ENCODE measurements around the gene CPNE5. TPM values are rescaled to one million over a fixed set of nuclear protein-coding genes. Genes with fewer than 3 reads are reported as not detected.

CPNE5 gene
- total RNA-seq, 4 donors from 2014 or later = 0.39 to 3.0 (median 1.4) TPM

DNA sequence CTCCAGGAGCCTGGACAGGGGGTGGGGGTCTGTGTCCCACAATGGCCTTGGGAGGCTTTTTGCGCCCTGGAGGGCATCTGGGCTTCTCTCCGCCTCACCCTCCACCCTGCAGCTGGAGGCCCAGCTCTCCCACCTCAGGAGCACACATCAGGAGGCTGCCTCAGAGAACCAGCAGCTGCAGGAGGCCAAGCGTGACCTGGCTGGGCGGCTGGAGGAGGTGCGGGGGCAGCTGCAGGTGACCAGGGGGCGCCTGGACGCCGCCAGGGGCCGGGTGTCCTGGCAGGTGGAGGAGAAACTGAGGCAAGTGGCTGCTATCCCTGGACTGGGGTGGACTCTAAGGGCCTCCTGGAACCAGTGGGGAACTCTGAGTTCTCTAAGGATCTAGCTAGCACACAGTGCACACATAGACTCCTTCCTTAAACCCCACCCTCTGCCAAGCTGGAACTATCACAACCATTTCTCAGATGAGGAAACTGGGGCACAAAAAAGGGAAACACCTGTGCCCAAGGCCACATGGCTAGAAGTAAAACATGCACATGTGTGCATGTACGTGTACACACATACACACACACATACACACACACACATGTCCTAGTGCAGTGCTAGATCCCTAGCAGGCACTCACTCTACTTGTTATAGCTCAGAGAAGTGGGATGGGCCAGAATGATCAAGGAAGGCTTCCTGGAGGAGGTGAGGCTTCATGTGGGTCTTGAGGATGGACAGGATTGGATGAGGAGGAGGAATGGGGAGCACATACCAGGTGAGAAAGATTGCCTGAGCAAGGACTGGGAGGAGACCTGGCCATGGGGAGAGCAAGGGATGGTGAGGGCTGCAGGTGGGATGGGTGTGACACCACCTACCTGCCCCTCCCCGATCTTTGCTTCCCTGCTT is 118.7 kb downstream of the CPNE5 start:
- Histone ChIP-seq H3K27me3 (no peaks in the 10 kb centered on the region), H3K4me1 (no peaks in the 10 kb centered on the region), H3K36me3 (no peaks in the 10 kb centered on the region), H3K4me3 (no peak overlapping the region), H3K27ac (no peak overlapping the region), H3K9me3 (no peaks in the 10 kb centered on the region)
- 85 to 89% methylated on average over 5 to 11 of the region's 11 CpGs for WGBS, 2 donors
- no peak for DNase-seq (ENCODE audit: low spot score in 2 of 2)
- TF ChIP-seq POLR2A (IDR thresholded peaks at IDR 0.05) = no peak
- TF ChIP-seq, protein P1, sequence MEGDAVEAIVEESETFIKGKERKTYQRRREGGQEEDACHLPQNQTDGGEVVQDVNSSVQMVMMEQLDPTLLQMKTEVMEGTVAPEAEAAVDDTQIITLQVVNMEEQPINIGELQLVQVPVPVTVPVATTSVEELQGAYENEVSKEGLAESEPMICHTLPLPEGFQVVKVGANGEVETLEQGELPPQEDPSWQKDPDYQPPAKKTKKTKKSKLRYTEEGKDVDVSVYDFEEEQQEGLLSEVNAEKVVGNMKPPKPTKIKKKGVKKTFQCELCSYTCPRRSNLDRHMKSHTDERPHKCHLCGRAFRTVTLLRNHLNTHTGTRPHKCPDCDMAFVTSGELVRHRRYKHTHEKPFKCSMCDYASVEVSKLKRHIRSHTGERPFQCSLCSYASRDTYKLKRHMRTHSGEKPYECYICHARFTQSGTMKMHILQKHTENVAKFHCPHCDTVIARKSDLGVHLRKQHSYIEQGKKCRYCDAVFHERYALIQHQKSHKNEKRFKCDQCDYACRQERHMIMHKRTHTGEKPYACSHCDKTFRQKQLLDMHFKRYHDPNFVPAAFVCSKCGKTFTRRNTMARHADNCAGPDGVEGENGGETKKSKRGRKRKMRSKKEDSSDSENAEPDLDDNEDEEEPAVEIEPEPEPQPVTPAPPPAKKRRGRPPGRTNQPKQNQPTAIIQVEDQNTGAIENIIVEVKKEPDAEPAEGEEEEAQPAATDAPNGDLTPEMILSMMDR (IDR thresholded peaks at IDR 0.05) = no peak
- TF ChIP-seq EP300 (IDR thresholded peaks at IDR 0.05) = no peak

DNA sequence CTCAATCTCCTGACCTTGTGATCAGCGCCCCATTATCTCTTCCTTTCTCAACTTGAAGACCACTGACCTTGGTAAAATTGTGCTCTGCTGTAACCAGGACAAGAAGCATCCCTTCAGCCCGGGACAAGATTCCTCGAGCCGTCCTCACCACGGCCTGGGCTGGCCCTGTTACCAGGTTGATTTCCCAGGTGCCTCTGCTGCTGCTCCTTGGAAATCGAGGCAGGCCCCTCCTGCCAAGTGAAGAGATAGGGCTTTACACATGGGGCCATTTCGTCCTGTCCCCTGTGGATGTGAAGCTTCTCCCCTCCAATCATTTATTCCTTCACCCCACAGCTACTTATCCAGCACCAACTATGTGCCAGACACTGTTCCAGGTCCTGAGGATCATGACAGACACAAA is 120.1 kb downstream of the CPNE5 start:
- H3K4me1 ChIP-seq = no peaks in the 10 kb centered on the region
- 88 to 97% methylated on average over 7 of the region's 7 CpGs for WGBS, 2 donors
- H3K27me3 ChIP-seq = no peaks in the 10 kb centered on the region
- no peak for TF ChIP-seq POLR2A (IDR thresholded peaks at IDR 0.05)
- no peak for TF ChIP-seq EP300 (IDR thresholded peaks at IDR 0.05)
- TF ChIP-seq, protein P1 (IDR thresholded peaks at IDR 0.05) = no peak
- no peaks in the 10 kb centered on the region for H3K36me3 ChIP-seq
- no peak for DNase-seq (ENCODE audit: low spot score in 2 of 2)
- H3K4me3 ChIP-seq = no peak overlapping the region
- no peaks in the 10 kb centered on the region for H3K9me3 ChIP-seq
- H3K27ac ChIP-seq = no peak overlapping the region

DNA sequence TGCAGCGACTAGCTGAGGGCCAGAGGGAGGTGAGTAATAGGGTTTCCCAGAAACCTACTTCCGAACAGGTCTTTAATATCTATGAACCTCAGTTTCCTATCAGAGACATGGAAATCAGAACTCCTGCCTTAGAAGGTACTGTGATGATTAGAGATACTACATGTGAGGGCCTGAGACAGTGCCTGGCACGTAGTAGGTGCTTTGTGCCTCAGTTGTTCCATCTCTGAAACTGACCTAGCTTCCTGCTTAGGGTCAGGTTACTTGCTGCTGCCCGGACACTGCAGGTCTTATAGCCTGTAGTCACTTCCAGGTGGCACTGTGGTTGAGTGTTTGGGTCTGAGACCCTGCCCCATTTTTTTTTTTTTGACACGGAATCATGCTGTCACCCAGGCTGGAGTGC is 120.7 kb downstream of the CPNE5 start:
- 86% methylated on average over 5 of the region's 5 CpGs for WGBS, 2 donors
- no peak for DNase-seq (ENCODE audit: low spot score in 2 of 2)
- Histone ChIP-seq H3K4me1 (no peaks in the 10 kb centered on the region), H3K27me3 (no peaks in the 10 kb centered on the region), H3K36me3 (no peaks in the 10 kb centered on the region), H3K9me3 (no peaks in the 10 kb centered on the region), H3K27ac (no peak overlapping the region), H3K4me3 (no peak overlapping the region)
- TF ChIP-seq EP300 (IDR thresholded peaks at IDR 0.05) (no peak), POLR2A (IDR thresholded peaks at IDR 0.05) (no peak)
- TF ChIP-seq, protein P1 (IDR thresholded peaks at IDR 0.05) = no peak

DNA sequence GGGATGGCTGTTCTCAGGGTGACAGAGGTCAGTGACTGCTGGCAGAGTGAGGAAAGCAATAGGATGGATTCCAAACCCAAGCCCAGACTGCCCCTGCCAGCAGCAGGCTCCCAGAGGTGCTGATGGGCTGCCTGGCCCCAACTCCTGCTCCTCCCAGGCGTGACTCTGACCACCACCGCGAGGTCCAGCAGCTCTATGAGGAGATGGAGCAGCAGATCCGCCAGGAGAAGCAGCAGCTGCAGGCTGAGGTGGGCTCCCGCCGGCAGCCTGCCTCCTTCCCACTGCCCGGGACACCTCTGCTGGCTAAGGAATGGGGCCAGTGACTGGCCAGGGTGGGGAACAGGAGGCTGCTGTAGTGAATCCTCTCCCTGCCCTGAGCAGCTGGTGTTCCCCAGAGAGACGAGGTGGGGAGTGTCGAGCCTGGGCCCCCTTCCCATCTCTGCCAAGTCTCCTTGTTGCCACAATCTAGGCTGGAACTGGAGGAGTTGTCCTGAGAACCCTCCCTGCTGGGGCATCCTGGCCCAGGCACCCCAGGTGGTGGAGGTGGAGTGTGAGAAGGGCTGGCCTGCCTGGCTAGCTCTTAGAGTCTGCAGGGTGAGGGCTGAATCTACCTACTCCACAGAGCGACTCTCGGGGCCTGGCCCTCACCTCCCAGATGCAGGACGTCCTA is 121.2 kb downstream of the CPNE5 start:
- H3K4me3 ChIP-seq = no peak overlapping the region
- H3K27ac ChIP-seq = no peak overlapping the region
- no peaks in the 10 kb centered on the region for H3K9me3 ChIP-seq
- TF ChIP-seq POLR2A (IDR thresholded peaks at IDR 0.05) (no peak), EP300 (IDR thresholded peaks at IDR 0.05) (no peak)
- TF ChIP-seq, protein P1 (IDR thresholded peaks at IDR 0.05) = no peak
- no peaks in the 10 kb centered on the region for H3K27me3 ChIP-seq
- no peaks in the 10 kb centered on the region for H3K4me1 ChIP-seq
- 72 to 73% methylated on average over 12 of the region's 12 CpGs for WGBS, 2 donors
- DNase-seq (ENCODE audit: low spot score in 2 of 2) = no peak
- H3K36me3 ChIP-seq = no peaks in the 10 kb centered on the region

DNA sequence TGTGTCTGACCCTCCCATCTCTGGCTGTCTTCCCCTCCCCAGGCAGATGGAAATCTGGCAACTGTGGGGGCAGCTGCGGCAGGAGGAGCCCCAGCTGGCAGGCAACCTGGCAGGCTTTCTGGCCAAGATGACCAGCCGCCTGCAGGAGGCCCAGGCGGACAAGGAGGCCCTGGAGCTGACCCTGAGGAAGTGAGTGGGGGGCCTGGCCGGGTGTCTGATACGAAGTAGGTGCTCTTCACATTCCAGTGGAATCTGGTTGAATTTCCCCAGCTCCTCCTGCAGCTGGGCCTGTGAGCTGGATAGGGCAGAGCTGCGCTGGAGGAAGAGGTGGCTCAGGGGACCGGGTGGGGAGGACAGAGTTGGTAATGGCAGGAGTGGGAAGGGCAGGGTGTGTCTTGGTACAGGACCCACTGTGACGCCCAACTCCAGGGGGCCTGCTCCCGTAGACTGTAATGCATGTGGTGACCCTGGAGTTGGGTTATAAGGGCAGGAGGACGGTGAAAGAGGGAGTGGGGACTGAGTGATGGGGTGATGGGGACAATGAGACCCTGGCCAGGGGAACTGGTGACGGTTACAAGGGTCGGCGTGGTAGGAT is 121.9 kb downstream of the CPNE5 start:
- DNase-seq (ENCODE audit: low spot score in 2 of 2) = no peak
- Histone ChIP-seq H3K27me3 (no peaks in the 10 kb centered on the region), H3K4me1 (no peaks in the 10 kb centered on the region), H3K9me3 (no peaks in the 10 kb centered on the region), H3K27ac (no peak overlapping the region), H3K4me3 (no peak overlapping the region), H3K36me3 (no peaks in the 10 kb centered on the region)
- WGBS, 2 donors = 60 to 61% methylated on average over 13 of the region's 13 CpGs
- TF ChIP-seq EP300 (IDR thresholded peaks at IDR 0.05) (no peak), POLR2A (IDR thresholded peaks at IDR 0.05) (no peak)
- TF ChIP-seq, protein P1 (IDR thresholded peaks at IDR 0.05) = no peak
